Liver (tissue), 3 donors: Measurements from ENCODE around the gene ENPP3.

ENCODE experiments used
- CTCF ChIP-seq: fragments of 150-350 bp; IDR thresholded peaks from 2 replicates; pipeline ENCODE4 v1.5.1; 2017; ENCODE audit warnings: improper control_type of control experiment, low read depth, low read length; ENCODE audit not compliant: missing input control
- EGR1 ChIP-seq, 2 donors: IDR thresholded peaks; 2 replicates each; pipeline ENCODE4 v1.6.1; 2016 to 2018; ENCODE audit warnings: antibody characterized with exemption in 2 of 2, low read depth in 2 of 2
- FOXA1 ChIP-seq: IDR thresholded peaks from 2 replicates; pipeline ENCODE4 v1.6.1; 2016; ENCODE audit warnings: antibody characterized with exemption
- GABPA ChIP-seq, 2 donors: IDR thresholded peaks in 1 of 2; conservative IDR thresholded peaks in 1 of 2; 2 replicates each; pipeline ENCODE4 v1.6.1; 2016; ENCODE audit warnings: antibody characterized with exemption in 2 of 2, mild to moderate bottlenecking in 1 of 2, moderate library complexity in 1 of 2
- MAX ChIP-seq: IDR thresholded peaks from 2 replicates; pipeline ENCODE4 v1.6.1; 2016; ENCODE audit warnings: antibody characterized with exemption
- RAD21 ChIP-seq, 2 donors: IDR thresholded peaks; 2 replicates each; pipeline ENCODE4 v1.6.1; 2016; ENCODE audit warnings: antibody characterized with exemption in 2 of 2, mild to moderate bottlenecking in 2 of 2
- REST ChIP-seq: IDR thresholded peaks from 2 replicates; pipeline ENCODE4 v1.6.1; 2016; ENCODE audit warnings: antibody characterized with exemption, mild to moderate bottlenecking
- RXRA ChIP-seq, 2 donors: IDR thresholded peaks; 2 replicates each; pipeline ENCODE4 v1.6.1; 2017 to 2018; ENCODE audit warnings: antibody characterized with exemption in 2 of 2, mild to moderate bottlenecking in 1 of 2
- SP1 ChIP-seq: IDR thresholded peaks from 2 replicates; pipeline ENCODE4 v1.6.1; 2018; ENCODE audit warnings: antibody characterized with exemption, mild to moderate bottlenecking
- TAF1 ChIP-seq: conservative IDR thresholded peaks from 2 replicates; pipeline ENCODE4 v1.6.1; 2016; ENCODE audit warnings: antibody characterized with exemption, mild to moderate bottlenecking
- YY1 ChIP-seq: IDR thresholded peaks from 2 replicates; pipeline ENCODE4 v1.6.1; 2016; ENCODE audit warnings: antibody characterized with exemption, mild to moderate bottlenecking
- donor health status: healthy.
- donor health status: healthy.

- TF ChIP-seq CTCF (no peak), TAF1 (no peak), GABPA (IDR thresholded peaks at IDR 0.05 in 1 of 2, conservative IDR thresholded peaks at IDR 0.05 in 1 of 2) (no peak), SP1 (no peak), REST (no peak), YY1 (no peak), FOXA1 (no peak), MAX (no peak), RAD21 (IDR thresholded peaks at IDR 0.05) (no peak), EGR1 (IDR thresholded peaks at IDR 0.05; ENCODE audit: low read depth in 2 of 2) (no peak), RXRA (IDR thresholded peaks at IDR 0.05) (no peak)
Observed at GRCh38 chr6:131638013-131638412, 911 bp downstream of the ENPP3 start.
